Skeletal muscle satellite cell (primary cell): ENCODE results near the gene PGM1.

Source experiments
- H3K27me3 ChIP-seq: 2 replicates; pipeline ENCODE4 v1.7.0; 2013; ENCODE audit warnings: low read length; ENCODE audit not compliant: control insufficient read depth, insufficient read depth
- H3K36me3 ChIP-seq: 2 replicates; pipeline ENCODE4 v1.7.0; 2013; ENCODE audit warnings: mild to moderate bottlenecking, control low read depth, low read length; ENCODE audit not compliant: insufficient read depth
- H3K4me1 ChIP-seq: 2 replicates; pipeline ENCODE4 v1.7.0; 2013; ENCODE audit warnings: low read length; ENCODE audit not compliant: control insufficient read depth, insufficient read depth
- H3K4me2 ChIP-seq: 2 replicates; pipeline ENCODE4 v1.7.0; 2013; ENCODE audit warnings: mild to moderate bottlenecking, low read length
- H3K4me3 ChIP-seq: 2 replicates; pipeline ENCODE4 v1.7.0; 2013; ENCODE audit warnings: low read length
- H3K9ac ChIP-seq: 2 replicates; pipeline ENCODE4 v1.7.0; 2013; ENCODE audit warnings: mild to moderate bottlenecking, low read depth, low read length, moderate library complexity
- H3K9me3 ChIP-seq: replicated peaks from 2 replicates; pipeline ENCODE4 v1.7.0; 2013; ENCODE audit warnings: mild to moderate bottlenecking, control low read depth, low read length

PGM1 gene

DNA sequence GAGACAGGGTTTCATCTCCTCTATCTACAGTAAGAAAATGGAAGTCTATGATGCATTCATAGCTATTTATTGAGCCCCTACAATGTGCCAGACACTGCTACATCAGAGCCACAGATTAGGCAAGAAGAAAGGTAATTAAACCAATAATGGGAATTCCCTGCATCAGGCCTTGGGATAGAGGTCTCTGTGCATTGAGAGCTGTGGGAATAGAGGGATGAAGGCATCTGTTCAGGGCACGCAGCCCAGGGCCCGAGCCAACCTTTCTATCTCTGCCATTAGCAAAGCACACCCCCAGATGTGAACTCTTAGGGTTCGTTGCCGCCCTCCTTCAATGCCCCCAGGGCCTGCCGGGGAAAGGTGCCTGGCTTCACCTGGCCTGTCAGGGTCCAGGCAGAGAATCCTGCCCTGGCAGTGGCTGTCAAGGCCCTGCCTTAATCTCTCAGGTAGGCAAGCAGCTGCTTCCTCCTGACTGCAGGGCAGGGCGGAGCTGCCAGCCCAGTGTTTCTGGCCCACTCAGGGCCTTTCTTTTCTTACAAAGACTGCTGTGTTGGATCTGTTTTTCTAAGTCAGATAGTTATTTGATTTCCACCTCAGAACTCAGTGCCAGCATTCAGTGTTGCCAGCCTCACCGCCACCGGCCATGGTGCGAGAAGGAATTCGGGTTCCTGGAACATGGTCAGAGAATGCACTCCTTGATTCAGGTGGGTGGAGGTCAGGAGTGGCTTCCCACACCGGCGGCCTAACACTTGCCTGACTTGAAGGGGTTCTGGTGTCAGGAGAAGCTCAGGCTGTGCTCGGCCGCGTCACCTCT lies 76.1 kb downstream of the PGM1 start:
- Histone ChIP-seq H3K4me2 (no peak overlapping the region), H3K4me1 (peaks cover 3% of the 10 kb centered on the region), H3K9me3 (peaks cover 3% of the 10 kb centered on the region), H3K4me3 (no peak overlapping the region), H3K9ac (no peak overlapping the region), H3K27me3 (no peaks in the 10 kb centered on the region), H3K36me3 (no peaks in the 10 kb centered on the region)

DNA sequence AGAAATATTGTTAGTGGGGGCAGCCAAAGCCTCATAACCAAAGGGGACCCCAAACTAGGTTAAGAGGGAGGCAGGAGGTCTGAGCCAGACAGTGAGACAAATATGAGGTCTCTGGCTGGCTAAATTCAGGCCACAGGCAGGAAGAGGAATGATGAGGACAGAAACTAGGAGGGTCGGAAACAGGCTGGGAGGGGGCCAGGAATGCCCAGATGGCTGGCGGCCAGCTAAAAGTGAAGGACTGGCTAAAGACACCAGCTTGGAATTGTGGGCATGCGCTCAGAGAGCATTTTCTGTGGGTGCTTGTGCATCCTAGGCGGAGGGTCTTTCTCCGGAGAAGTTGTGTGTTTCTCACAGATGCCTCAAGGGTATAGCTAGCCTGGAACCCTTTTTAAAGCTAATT lies 77.0 kb downstream of the PGM1 start:
- no peak overlapping the region for H3K9ac ChIP-seq
- H3K4me1 ChIP-seq, result peaks cover 8% of the 10 kb centered on the region
- H3K4me3 ChIP-seq, result no peak overlapping the region
- no peaks in the 10 kb centered on the region for H3K27me3 ChIP-seq
- peaks cover 3% of the 10 kb centered on the region for H3K9me3 ChIP-seq
- H3K4me2 ChIP-seq, result no peak overlapping the region
- no peaks in the 10 kb centered on the region for H3K36me3 ChIP-seq

DNA sequence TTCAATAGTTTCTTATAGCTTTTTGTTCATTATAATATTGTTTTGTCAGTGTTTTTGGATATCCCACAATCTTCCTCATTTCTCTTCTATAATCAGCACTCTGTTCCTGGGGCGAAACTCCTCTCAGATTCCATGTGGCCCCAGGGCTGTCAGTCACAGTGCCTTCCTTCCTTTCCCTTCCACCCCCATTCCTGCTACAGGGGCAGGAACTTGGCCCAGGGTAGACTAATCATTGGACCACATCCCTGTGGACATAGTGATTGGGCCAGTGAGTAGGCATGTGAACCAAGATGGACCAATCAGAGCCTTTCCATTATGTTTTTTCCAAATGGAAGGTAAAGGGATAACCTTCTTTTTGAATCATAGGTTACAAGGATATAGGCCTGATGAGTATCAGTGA lies 78.3 kb downstream of the PGM1 start:
- no peaks in the 10 kb centered on the region for H3K36me3 ChIP-seq
- H3K4me2 ChIP-seq, result no peak overlapping the region
- no peak overlapping the region for H3K9ac ChIP-seq
- no peaks in the 10 kb centered on the region for H3K9me3 ChIP-seq
- no peaks in the 10 kb centered on the region for H3K27me3 ChIP-seq
- no peak overlapping the region for H3K4me3 ChIP-seq
- peaks cover 8% of the 10 kb centered on the region for H3K4me1 ChIP-seq

DNA sequence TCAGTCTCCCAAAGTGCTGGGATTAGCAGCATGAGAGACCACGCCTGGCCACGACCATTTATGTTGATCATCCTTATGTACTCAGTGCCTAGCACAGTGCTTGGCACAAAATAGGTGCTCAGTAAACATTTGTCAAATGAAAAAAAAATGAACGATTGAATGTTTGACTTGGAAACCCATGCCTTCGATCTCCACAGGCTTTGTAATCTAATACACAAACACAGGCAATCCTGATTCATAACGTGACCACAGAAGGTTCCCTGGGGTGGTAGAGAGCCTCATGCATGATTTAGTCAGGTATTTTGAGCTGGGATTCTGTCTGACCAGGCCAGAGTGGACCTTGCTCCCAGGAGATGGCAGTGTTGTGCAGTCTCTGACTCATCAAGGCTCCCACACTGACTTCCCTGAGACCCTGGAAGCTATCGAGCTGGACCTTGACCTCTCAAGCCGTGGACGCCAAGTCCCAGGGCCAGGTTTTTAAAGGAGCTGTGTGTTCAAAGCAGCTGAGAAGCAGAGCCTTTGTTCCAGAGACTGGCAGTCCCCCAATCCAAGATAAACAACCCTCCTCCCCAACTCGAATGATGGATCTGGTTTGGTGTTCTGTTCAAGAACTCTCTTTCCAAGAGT lies 81.1 kb downstream of the PGM1 start:
- peak overlapping the region; percentile 25 for H3K4me2 ChIP-seq
- H3K36me3 ChIP-seq, result no peaks in the 10 kb centered on the region
- peak overlapping the region; percentile 6 for H3K9ac ChIP-seq
- no peak overlapping the region for H3K4me3 ChIP-seq
- H3K4me1 ChIP-seq, result peaks cover 8% of the 10 kb centered on the region
- H3K27me3 ChIP-seq, result no peaks in the 10 kb centered on the region
- peaks cover under 1% of the 10 kb centered on the region for H3K9me3 ChIP-seq

DNA sequence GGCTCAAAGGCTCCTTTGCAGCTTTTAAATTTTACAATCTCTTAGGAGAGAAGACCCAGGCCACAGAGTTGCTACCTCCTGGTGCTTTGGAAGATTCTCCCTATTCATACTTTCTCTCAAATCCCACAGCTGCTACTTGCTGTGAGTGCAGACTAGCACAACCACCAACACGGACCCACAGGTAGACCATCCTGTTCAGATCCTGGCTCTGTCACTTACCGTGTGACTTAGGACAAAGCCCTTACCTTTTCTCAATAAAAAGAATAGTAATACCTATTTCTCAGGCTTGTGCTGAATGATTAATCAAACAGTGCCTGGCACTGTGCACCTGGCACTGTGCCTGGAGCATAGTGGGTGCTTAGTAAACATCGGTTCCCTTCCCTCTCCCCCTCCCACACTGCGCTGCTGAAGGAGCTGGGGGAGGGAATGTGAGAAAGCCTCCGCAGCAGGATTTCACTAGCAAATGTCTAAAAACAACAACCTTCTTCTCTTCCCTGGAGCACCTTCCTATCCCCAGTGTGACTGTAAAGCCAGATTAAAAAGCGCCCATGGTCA lies 81.7 kb downstream of the PGM1 start:
- Histone ChIP-seq H3K9me3 (peaks cover 6% of the 10 kb centered on the region), H3K36me3 (no peaks in the 10 kb centered on the region), H3K4me2 (peak overlapping the region; percentile 25), H3K27me3 (no peaks in the 10 kb centered on the region), H3K9ac (peak overlapping the region; percentile 6), H3K4me1 (peaks cover 8% of the 10 kb centered on the region), H3K4me3 (no peak overlapping the region)

DNA sequence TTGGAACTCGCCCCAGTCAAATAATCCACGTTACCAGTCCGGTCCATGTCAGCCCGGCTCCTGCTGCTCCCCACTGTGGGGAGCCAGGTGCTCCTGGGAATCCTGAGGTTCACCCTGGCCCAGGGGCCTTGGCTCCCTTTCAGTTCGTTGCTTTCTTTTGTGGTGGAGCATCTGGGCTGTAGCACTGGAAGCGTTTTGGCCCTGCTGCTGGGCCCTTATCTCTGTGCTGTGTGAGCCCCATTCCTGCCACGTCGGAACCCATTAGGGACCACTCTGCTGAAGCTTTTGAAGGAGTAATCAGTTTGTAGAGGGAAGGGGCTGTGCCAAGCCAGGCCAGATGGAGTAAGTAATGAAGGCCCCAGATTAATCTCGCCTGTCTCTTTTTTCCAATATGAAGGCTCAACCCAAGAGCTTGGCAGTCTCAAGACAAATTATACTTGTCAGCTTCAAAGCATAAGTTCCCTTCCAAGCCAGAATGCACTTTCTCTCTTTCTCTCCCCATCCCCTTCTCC lies 82.3 kb downstream of the PGM1 start:
- Histone ChIP-seq H3K9me3 (peaks cover 10% of the 10 kb centered on the region), H3K4me3 (no peak overlapping the region), H3K9ac (no peak overlapping the region), H3K27me3 (no peaks in the 10 kb centered on the region), H3K4me2 (no peak overlapping the region), H3K4me1 (peaks cover 8% of the 10 kb centered on the region), H3K36me3 (no peaks in the 10 kb centered on the region)

DNA sequence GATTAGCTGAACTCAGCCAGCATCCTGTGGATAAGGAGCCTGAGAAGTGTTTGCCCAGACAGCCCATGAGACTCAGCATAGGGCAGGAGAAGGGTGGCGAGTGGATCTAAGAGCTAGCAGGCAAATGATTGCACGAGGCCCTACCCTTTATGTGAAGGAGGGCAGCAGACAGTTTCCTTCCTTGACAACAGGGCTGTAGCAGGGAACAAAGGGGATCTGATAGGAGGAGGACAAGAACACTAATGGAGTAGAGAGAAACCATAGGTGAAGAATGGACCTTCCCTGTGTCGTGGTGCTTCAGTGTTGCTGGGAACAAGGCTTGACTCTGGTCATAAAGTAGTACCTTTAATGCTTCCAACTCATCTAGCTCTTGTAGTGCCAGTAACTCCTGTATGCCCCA lies 84.3 kb downstream of the PGM1 start:
- no peaks in the 10 kb centered on the region for H3K27me3 ChIP-seq
- H3K4me2 ChIP-seq, result no peak overlapping the region
- no peak overlapping the region for H3K9ac ChIP-seq
- no peak overlapping the region for H3K4me3 ChIP-seq
- H3K9me3 ChIP-seq, result peaks cover 10% of the 10 kb centered on the region
- H3K4me1 ChIP-seq, result peaks cover 8% of the 10 kb centered on the region
- H3K36me3 ChIP-seq, result no peaks in the 10 kb centered on the region

DNA sequence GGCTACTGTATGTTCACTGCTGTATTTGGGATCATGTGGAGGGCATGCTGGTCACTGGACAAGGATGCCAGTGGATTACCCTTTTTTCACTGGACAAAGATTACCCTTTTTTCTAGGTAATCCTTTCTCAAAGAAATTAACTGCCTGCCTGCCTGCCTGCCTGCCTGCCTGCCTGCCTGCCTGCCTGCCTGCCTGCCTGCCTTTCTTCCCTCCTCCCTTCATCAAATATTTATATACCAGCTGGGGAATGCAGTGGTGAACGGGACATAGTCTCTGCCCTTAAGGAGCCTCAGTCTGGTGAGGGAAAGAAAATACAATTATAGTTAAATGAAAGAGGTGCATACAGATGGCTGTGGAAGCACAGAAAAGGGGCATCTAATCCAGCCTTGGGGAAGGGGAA lies 85.0 kb downstream of the PGM1 start:
- H3K4me1 ChIP-seq, result peaks cover 8% of the 10 kb centered on the region
- H3K4me3 ChIP-seq, result no peak overlapping the region
- no peaks in the 10 kb centered on the region for H3K27me3 ChIP-seq
- H3K4me2 ChIP-seq, result no peak overlapping the region
- H3K9ac ChIP-seq, result no peak overlapping the region
- peaks cover 10% of the 10 kb centered on the region for H3K9me3 ChIP-seq
- no peaks in the 10 kb centered on the region for H3K36me3 ChIP-seq

DNA sequence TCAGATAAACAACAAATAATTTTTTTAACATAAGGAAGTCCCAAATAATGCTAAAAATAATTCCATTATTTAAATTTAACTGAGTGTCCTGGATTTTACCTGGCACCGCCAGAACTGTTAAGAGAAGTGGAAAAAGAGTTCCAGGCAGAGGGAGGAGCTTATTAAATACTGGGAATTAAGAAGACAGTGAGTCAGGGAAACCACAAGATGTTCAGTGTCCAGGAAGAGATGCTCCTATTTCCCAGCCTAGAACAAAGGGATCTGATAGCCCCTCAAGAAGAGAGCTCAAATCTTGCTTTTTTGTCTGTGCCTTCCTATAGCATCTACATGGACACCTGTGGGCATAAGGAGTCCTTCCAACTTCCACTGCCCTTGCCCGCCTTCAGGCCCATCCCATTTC lies 85.9 kb downstream of the PGM1 start:
- peaks cover 10% of the 10 kb centered on the region for H3K9me3 ChIP-seq
- no peak overlapping the region for H3K4me2 ChIP-seq
- no peaks in the 10 kb centered on the region for H3K36me3 ChIP-seq
- no peak overlapping the region for H3K4me3 ChIP-seq
- H3K9ac ChIP-seq, result no peak overlapping the region
- H3K27me3 ChIP-seq, result no peaks in the 10 kb centered on the region
- H3K4me1 ChIP-seq, result peaks cover 8% of the 10 kb centered on the region

DNA sequence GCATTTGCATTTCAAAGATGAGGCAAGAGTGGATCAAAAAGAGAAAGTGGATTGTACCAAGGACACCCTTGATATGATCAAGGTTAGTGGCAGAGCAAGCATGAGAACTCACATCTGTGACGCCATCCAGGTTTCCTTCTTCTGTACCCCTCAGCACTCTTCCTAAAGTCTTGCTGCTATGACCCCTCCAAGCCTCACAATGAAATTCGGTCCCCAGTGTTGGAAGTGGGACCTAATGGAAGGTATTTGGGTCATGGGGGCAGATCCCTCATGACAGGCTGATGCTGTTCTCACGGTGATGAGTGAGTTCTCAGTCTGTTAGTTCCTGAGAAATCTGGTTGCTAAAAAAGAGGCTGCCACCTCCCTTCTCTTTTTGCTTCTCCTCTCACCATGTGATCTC lies 86.4 kb downstream of the PGM1 start:
- no peaks in the 10 kb centered on the region for H3K27me3 ChIP-seq
- H3K36me3 ChIP-seq, result no peaks in the 10 kb centered on the region
- peaks cover 4% of the 10 kb centered on the region for H3K4me1 ChIP-seq
- peaks cover 10% of the 10 kb centered on the region for H3K9me3 ChIP-seq
- H3K4me3 ChIP-seq, result no peak overlapping the region
- H3K9ac ChIP-seq, result no peak overlapping the region
- H3K4me2 ChIP-seq, result no peak overlapping the region

DNA sequence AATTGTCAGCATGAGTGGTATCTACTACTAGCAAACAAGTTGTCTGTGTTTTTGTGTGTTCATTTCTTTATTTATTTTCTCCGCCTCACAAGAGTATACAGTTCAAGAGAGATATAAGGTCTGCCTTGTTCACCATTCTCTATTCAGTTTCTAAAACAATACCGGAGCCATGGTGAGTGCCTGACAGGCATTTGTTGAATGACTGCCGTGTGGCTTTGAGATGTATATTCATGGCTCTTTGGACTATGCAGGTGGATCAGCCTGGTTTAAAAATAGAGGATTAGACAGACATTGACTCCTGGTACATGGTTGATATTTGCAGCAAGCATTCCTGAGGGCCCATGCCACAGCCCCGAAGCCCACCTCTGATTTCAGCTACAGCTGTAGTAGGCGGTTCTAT lies 89.7 kb downstream of the PGM1 start:
- Histone ChIP-seq H3K4me1 (no peaks in the 10 kb centered on the region), H3K36me3 (no peaks in the 10 kb centered on the region), H3K4me2 (no peak overlapping the region), H3K9me3 (peaks cover 10% of the 10 kb centered on the region), H3K4me3 (no peak overlapping the region), H3K9ac (no peak overlapping the region), H3K27me3 (no peaks in the 10 kb centered on the region)
